ENCODE data around the gene RRM1.

DNA sequence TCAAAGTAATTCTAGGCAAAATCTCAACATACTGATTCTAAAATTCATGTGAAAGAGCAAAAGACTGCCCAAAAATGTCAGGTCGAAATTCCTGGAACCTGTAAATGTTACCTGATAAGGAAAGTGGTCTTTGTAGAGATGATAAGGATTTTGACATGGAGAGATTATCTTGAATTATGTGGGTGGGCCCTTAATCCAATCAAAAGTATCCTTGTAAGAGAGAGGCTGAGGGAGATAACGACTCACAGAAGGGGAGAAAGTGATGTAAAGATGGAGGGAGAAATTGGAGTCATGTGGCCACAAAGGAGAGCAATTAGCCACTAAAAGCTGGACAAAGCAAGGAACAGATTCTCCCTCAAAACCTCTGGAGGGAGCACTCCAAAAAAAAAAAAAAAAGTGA lies 20.5 kb downstream of the RRM1 start:
- TF ChIP-seq, protein P1, sequence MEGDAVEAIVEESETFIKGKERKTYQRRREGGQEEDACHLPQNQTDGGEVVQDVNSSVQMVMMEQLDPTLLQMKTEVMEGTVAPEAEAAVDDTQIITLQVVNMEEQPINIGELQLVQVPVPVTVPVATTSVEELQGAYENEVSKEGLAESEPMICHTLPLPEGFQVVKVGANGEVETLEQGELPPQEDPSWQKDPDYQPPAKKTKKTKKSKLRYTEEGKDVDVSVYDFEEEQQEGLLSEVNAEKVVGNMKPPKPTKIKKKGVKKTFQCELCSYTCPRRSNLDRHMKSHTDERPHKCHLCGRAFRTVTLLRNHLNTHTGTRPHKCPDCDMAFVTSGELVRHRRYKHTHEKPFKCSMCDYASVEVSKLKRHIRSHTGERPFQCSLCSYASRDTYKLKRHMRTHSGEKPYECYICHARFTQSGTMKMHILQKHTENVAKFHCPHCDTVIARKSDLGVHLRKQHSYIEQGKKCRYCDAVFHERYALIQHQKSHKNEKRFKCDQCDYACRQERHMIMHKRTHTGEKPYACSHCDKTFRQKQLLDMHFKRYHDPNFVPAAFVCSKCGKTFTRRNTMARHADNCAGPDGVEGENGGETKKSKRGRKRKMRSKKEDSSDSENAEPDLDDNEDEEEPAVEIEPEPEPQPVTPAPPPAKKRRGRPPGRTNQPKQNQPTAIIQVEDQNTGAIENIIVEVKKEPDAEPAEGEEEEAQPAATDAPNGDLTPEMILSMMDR (conservative IDR thresholded peaks at IDR 0.05) = no peak
- TF ChIP-seq EZH2 (IDR thresholded peaks at IDR 0.05; ENCODE audit: low read depth) = no peak
